HG03139 (cell line): ENCODE measurements around the gene SLC25A39.
A peak's percentile ranks its signal among the peaks of the same experiment; 100 is the strongest.
"Not testable (repeated sequence)": the region's sequence is repeated elsewhere in the genome, so short reads cannot be mapped to it uniquely, and the experiment has no call there.

Source experiments
- ATAC-seq: cut with Tn5 transposase; IDR thresholded peaks from one replicate; pipeline ENCODE4 v1.9.1; 2021; ENCODE audit not compliant: unreplicated experiment

SLC25A39 gene

GRCh38 chr17:44354582-44355561, 30.2 kb upstream of the SLC25A39 start:
- no peak for ATAC-seq

GRCh38 chr17:44353672-44354331, 29.2 kb upstream of the SLC25A39 start:
- ATAC-seq: no peak

- ATAC-seq: no peak
These were observed 28.4 kb upstream of the SLC25A39 start for GRCh38 chr17:44352828-44353671.

GRCh38 chr17:44351961-44352827, 27.6 kb upstream of the SLC25A39 start:
- ATAC-seq: no peak

GRCh38 chr17:44351464-44351863, 26.8 kb upstream of the SLC25A39 start:
- no peak for ATAC-seq

- no peak for ATAC-seq
These were observed 26.2 kb upstream of the SLC25A39 start for GRCh38 chr17:44350733-44351226.

GRCh38 chr17:44349553-44350070, 25.0 kb upstream of the SLC25A39 start:
- no peak for ATAC-seq

- ATAC-seq: no peak
These were observed 24.4 kb upstream of the SLC25A39 start for GRCh38 chr17:44348988-44349364.

- peak; percentile 37 for ATAC-seq
These were observed 23.8 kb upstream of the SLC25A39 start for GRCh38 chr17:44348234-44348987.

- ATAC-seq: not testable (repeated sequence)
These were observed 22.8 kb upstream of the SLC25A39 start for GRCh38 chr17:44347206-44348055.

- ATAC-seq: no peak
These were observed 21.6 kb upstream of the SLC25A39 start for GRCh38 chr17:44346064-44346844.

- ATAC-seq: peak; percentile 2
These were observed 20.9 kb upstream of the SLC25A39 start for GRCh38 chr17:44345454-44346026.

- ATAC-seq: peak; percentile 47
These were observed 20.4 kb upstream of the SLC25A39 start, which contains the start of gene GRN for GRCh38 chr17:44344939-44345453. Gene GRN, plus strand, starts transcription at chr17:44345302. Its CDS starts 3,863 bp downstream, at chr17:44349165.

GRCh38 chr17:44343510-44344209, 19.0 kb upstream of the SLC25A39 start:
- ATAC-seq: no peak

- ATAC-seq: not testable (repeated sequence)
These were observed 15.9 kb upstream of the SLC25A39 start for GRCh38 chr17:44340553-44340952.

- ATAC-seq: no peak
These were observed 14.1 kb upstream of the SLC25A39 start for GRCh38 chr17:44338702-44339101.
